Right kidney (tissue), 1 donor: ENCODE measurements around the gene GABBR2.
"Not testable (repeated sequence)": the region's sequence is repeated elsewhere in the genome, so short reads cannot be mapped to it uniquely, and the experiment has no call there.

Experiments
- DNase-seq: peaks from one replicate; pipeline ENCODE4 v3.0.0-alpha.2; 2016

GABBR2 gene

DNA sequence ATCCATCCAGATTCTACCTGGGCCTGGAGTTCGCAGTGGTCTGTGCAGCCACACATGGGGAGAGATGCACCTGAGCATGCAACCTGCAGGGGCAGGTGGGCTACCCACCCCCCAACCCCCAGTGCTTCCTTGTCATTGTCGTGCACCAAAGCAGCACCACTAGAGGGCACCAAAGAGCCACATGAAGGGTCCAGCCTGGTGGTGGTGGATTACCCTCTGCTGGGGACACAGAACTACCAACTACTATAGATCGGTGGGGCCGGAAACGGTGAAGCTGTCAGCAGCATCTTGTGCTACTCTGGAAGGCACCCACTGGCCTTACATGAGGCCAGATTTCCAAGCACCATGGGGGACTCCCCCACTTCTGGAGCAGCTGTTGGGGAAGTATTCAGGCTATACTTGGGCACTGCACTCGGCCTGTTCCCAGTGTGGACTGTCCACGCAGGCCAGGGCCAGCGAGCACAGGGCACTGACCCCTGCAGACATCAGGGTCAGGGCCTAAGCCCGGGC lies 393.1 kb downstream of the GABBR2 start:
- DNase-seq, result peak; percentile 72

DNA sequence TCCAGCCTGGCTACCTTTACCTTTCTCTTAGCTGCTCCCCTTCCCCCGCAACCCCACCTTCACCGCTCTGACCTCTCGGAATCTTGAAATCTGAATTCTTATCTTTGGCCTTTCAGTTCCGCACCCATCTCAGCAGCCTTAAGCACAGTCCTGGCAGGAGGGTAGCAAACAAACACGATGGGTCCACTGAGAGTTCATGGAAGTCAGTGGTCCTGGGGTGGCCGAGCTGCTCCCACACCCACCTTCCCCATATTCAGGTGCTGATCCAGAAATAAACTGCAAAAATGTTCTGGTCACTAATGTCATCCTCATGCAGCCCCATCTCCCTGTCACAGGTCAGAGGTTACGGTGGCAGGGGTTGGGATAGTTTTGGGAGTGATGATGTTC lies 393.7 kb downstream of the GABBR2 start:
- no peak for DNase-seq

DNA sequence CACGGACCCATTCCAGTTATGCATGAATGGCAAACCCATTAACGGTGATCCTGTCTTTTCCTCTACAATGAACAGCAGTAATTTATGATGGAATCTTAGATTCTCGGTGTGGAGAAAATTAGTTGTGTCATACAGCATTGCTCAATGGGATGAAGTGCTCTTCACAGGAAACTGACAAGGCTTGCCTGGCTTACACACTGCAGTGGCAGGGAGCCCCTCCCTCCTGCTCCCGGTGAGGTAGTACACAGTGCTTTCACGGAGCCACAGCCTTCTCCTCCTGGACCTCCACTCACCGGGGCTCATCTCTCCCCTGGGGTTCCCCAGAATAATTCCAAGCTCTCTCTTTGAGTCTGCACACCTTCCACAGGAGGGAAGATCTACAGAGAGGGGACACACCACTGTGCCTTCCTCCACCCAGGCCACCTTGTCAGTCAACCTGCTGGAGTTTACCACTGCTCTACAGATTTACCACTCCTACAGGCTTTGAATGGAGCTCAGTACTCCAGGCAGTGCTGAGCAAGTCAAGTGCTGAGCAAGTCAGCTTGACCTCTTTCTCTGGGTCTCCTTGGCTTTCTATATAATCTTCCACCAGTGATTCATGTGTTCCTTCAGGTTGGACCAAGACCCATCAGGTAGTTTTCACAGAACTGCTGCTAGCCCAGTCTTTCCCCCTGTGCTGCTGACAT lies 394.2 kb downstream of the GABBR2 start:
- no peak for DNase-seq

DNA sequence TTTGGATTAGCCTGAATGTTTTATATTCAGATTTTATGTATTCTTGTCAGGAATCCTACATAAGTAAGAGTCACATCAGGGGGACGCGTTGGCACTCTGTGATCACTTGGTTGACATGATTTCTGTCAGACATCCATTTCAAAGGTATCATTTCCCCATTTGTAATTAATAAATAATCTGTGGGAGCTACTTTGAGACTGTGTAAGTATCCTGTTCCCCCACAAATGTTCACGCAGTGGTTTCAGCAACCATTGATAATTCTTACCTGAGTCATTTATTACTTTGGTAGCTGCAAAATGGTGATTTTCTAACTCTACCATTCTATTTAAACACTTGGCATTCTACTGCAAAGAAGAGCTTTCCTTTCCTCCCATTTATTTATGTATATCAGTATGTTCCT lies 396.4 kb downstream of the GABBR2 start:
- no peak for DNase-seq

DNA sequence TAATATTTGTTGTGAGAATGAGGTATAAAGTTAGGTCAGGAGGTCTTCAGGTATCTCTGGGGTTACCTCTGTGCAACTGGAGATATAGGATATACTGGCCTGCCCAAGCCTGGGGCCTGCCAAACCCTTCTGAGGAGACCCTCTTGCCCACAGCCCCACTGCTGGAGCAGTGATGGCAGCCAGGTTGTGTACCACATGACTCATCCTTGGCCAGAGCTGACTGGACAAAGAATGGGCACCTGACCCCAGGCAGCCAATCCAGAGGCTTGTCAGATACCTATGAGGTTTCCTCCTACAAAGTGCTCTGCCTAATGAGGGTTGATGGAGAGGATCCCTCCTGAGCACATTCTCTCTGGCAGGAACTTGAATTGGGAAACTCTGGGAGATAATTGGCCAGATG lies 397.2 kb downstream of the GABBR2 start:
- no peak for DNase-seq

DNA sequence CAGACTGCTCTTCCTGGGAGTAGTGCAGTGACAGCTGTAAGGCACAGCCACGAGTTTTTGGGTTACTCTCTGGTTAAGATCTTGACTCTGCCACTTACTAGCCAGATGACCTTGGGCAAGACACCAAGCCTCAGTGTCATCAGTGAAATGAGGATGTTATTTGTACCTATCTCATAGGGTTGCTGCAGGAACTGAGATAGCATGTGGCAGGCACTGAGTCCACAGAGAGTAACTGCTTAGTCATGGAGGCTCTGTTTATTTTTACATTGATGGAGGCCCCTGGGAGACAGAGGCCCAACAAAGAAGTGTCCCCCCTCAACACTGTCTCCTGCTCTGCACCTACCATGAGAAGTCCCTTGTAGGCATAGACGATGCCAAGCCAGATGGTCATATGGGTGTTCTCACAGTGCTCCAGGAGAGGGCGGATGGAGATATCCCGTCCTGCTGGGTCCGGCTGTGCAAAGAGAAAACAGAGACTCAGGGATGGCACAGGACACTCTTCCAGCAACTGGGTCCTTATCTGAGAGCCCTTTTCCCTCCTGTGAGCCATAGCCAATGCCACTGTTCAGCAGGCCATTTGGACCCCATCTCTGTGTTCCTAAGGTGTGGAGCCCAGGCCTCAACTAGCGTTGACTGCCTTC lies 397.9 kb downstream of the GABBR2 start:
- no peak for DNase-seq

DNA sequence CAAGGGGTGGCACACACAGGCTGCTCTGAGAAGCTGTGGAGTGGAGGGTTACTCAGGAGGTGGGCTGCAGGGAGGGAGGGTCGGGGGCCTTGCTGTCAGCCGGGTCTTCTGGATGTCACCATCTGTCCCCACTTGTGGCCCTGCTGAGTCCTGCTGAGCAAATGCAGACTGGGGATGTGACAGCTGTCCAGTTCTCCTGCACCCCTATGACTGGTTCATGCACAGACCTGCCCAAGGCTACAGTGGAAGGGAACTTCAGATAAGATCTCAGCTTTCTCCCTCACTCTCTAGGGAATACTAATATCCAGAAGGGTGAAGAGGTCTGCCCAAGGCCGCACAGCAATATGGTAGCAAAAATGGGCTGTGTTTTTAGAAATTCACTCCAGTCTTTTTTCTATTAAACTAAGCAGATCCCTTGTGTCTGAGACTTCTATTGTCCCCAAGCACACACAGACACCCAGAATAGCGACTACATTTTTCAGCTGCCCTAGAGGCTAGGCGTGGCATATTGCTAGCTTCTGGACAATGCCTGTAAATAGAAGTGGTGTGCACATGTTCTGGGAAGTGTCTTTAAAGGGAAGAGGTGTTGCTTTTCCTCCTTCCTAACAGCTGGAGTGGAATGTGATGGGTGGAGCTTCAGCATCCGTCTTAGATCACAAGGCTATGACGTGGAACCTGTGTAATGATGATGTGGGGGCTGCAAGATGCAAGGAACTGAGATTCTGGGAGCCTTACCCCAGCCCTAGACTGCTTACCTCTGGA lies 402.2 kb downstream of the GABBR2 start:
- no peak for DNase-seq

DNA sequence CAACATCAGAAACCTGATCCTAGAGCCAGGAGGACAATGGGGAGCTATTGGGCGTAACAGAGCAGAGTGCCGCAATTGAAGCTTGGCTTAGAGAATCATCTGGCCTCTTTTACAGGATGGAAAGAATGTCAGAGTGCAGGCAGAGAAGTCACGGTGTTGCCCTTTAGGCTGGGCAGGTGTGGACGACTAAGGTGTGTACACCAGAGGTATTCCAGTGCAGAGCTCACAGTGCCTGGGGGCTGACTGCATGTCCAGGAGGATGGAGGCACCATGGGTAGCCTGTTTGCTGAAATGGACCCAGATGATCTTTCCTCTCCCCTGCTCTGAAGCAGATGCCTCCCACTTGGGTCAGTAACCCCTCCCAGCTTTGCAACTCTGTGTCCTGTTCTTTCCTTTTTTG lies 404.4 kb downstream of the GABBR2 start:
- no peak for DNase-seq

DNA sequence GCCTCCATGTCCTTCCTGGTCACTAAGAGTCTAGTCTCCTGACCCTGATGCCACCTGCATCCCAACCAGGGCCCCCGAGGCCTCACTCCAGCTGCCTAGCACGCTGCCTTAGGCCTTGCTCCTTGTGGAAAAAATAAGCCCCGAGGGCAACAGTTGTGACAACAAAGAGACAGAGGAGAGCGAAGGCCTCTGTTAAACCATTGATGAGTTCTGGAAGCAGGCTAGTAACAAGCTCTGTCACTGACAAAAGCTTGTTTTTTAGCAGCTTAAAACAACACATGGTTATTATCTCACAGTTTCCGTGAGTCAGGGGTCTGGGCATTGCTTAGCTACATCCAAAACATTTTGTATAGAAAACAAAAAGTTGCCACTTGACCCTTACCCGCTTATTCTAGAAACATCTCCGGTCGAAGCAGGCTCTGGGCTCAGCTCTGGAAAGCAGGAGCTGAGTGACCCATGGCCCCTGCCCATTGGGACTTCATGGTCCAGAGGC lies 405.1 kb downstream of the GABBR2 start:
- no peak for DNase-seq

DNA sequence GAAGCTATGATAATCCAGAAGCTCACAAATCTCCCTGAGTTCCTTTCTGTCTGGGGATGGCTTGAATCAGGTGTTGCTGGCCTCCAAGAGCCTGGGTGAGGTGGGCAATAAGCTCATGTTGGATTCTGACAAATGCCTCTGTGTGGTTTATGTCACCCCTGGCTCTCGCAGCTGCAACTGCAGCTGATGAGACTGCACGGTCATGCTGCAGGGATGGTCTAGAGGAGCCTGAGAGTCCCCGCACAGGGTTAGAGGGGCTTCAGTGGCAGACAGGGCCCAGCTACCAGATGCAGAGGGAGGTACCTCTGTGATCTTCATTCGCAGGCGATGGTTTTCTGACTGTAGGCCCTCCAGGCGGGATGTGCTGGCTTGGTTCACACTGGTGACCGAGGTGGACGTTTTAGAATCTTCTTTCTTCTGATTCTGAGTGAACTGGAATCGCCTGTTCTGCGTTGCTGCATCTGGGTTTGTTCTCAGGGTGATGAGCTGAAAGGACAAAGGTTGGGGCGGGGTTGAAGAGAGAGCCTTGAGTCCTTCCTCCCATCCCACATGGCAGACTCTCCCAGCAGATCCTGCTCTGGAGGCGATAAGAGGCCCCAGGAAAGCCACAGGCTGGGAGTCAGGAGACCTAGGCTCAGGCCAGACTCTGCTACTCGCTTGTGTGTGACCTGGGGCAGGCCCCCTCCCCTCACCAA lies 405.6 kb downstream of the GABBR2 start:
- no peak for DNase-seq

DNA sequence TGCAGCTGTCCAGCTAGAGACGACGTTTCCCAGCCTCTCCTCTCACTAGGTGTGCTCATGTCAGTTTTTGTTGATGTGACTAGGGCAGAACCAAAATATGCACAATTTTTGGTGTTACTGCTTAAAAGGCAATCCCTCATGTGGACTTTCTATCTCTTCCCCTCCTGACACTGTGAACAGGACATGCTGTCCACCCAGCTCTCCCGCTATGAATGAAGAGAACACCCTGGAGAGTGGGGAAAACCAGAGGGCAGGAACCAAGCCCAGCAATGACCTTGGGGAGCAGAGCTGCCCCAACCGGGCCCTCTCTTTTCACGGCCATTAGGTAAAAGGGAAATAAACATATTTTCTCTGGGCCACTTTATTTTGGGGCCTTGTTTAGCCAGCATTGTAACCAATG lies 406.6 kb downstream of the GABBR2 start:
- no peak for DNase-seq

DNA sequence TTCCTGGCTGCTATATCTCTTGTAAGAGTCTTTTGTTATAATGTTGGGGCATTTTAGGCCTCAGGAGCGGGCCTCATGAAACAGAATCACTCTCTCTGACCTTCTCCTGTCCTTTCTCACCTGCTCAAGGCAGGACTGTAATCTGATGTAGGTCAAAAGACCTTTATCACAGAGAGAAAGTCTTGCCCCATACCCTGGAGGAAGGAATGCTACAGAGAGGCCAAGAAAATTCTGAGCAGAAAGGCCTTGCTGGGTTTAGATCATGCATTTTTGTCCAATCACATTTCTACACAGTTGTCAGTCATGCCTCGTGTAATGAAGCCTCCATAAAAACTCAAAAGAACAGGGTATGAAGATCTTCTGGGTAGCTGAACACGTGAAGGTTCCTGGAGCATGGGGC lies 408.1 kb downstream of the GABBR2 start:
- no peak for DNase-seq

DNA sequence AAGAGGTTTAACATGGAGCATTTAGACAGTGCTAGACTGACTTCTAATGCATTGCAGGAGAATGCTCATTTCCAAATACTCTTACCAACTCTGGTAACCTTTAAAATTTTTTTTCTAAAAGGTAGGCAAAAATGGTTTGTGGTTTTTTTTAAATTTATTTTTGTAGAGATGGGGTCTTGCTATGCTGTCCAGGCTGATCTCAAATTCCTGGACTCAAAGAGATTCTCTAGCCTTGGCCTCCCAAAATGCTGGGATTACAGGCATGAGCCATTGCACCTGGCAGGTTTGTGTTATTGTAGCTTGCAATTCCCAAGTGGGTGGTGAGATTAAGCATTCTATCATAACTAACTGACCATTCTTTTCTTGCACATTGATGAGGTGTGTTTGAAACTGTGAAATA lies 410.3 kb downstream of the GABBR2 start:
- no peak for DNase-seq

DNA sequence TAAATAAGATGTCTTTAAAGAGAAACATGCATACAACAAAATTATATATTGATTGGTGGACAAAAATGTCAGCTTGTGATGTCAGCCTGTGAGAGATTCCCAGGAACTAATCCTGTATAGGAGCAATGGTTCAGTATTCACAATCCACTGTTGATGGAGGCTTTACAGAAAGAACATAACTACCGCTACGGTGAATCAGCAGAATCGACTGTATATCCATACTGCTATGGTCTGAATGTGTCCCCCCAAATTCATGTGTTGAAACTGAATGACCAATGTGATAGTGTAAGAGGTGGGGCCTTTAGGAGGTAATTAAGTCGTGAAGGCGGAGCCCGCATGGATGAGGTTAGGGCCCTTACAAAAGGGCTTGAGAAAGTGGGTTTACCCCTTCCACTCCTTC lies 412.9 kb downstream of the GABBR2 start:
- no peak for DNase-seq

DNA sequence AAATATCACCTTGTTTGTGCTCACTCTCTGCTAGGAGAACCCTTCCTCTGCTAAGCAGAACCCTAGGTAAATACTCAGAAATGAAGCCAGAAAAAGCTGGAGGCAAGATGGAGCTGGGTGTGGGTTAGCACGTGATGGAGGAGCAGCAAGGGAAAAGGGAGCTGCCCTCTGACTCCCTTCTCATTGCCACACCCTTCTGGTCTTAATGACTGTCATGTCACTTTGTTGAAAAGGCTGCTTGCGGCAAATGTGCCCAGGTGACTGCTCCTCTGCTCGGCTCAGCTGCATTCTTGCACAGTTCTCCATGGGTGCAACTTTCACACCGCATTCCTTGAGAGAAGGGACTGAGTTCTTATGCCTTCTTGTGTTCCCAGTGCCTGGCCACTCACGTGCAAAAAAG lies 416.9 kb downstream of the GABBR2 start:
- DNase-seq, result no peak

DNA sequence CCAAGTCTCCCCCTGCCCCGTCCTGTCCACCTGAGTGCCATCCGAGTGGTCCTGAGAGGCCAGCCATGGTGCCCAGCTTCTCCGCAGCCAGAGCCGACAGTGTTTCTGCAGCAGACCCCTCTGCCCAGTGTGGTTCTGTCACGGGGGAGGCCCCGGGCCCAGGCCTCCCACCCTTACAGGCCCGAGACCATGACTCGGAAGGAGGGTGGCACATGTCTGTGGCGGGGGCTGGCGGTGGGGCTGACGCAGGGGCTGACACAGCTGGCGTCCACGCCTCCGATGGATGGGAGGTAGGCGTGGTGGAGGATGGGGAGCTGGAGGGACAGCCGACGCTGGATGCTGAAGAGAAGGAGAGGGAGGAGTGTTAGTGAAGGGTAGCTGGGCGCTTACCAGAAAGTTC lies 418.3 kb downstream of the GABBR2 start:
- DNase-seq, result no peak

DNA sequence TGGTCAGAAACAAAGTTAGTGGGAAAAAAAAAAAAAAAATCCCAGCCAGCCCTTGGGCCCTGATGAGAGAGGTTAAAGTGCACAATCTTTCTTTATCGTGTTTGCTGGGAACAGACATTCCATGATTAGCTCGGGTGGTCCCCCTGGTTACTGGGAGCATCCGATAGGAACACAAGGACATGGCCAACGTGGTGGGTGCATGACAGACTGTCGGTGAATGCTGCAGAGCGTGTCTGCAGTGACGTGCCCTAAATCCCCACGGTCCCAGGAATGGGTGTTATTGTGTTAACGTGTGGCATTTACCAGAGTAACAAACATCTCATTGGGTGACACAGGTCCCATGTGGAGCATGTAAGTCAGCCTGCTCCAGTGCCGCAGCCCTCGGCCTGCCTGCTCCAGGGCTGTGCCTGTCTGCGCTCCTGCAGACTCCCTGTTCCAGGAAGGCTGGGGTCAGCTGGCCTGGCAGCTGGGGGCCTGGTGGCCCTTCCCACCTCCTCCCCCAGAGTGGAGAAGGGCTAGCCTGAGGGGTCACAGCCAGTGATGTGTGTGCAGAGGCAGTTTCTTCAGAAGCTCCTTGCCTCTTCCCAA lies 419.0 kb downstream of the GABBR2 start:
- no peak for DNase-seq

DNA sequence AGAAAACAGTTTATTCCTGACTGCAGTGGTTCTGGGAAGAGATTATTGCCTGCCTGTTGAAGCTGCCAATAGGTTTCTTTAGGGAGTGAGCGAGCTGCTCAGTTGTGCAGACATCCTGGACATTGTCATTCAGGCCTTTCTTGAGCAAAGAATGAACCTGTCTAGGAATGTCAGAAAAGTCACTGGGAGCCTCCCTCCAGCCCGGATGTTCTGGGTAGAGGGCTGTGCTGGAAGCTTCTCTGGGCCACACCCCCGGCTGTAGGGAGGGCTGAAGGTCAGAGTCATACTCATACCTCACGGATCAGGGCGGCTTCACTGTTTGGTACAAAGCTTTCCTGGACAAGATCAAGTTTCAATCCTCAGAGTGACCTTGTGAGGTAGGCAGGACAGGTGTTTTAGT lies 419.9 kb downstream of the GABBR2 start:
- DNase-seq, result no peak

DNA sequence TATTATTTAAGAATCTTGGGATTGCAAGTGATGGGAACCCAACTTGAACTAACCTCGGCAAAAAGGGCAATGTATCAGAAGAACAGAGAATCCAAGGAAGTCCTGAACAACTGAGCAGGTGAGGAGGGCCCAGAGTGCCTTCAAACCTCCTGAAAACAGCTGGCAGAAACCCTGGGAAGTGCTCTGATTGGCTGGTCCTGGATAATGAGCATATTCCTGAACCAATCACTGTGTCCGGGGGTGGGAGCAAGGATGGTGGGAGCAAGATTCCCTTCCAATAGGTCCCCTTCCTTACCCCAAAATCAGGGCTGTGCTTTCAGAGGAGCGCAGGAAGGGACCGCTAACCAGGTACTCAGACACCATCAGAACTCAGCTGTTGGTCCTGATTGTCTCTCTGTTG lies 421.4 kb downstream of the GABBR2 start:
- DNase-seq, result no peak

DNA sequence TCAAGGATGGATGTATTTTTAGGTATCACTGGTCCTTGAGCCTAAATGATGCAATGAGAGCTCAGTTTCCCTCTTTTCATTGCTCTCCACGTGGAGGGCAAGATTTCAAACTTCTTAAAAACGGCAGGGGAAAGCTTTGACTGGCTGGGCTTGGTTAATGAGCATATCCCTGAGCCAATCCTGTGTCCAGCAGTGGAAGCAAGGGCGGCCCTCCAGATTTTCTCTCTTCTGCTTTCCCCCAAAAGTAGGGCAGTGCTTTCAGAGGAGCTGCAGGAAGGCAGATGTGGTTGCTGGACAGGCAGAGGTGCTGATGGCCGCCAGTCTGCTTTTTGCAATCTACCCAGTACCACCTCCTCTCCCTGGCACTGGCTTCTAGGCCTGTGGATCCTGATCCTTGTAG lies 423.3 kb downstream of the GABBR2 start:
- no peak for DNase-seq

DNA sequence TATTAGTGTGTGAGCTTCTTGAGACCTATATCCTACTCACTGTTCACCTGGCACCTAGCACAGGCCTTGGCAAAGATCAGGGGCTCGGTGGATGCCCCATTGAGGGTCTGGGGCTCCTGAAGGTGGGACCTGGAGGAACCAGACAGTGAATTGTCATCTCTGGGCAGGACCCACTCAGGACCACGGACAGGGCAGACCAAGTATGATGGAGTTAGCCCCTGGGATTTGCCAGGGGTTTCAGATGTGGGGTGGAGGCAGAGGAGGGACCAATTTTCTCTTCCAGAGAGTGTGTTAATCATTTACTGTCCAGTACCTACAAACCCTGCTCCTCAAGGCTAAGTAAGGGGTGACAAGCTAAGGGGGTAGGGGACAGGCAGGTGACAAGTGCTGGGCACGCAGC lies 424.0 kb downstream of the GABBR2 start:
- no peak for DNase-seq

DNA sequence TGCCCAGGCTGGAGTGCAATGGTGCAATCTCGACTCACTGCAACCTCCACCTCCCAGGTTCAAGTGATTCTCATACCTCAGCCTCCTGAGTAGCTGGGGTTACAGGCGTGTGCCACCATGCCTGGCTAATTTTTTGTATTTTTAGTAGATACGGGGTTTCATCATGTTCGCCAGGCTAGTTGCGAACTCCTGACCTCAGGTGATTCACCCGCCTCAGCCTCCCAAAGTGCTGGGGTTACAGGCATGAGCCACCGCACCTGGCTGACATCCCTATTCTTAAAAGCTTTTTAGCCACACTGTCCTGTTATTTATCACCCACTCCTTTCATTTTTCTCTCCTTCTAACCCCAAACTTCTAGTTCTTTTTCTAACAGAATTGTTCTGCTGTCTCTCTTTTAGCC lies 425.6 kb downstream of the GABBR2 start:
- not testable (repeated sequence) for DNase-seq
